RWPE2 (cell line): ENCODE measurements around the gene KAT6B.

Source experiments
- ATAC-seq: fragments of 200-7000 bp; cut with Tn5 transposase; 3 replicates; pipeline ENCODE4 v1.9.1; 2021; ENCODE audit warnings: low read depth
- DNase-seq: peaks from one replicate; pipeline ENCODE4 v3.0.0-alpha.2; 2020; ENCODE audit warnings: low spot score
- H3K27ac ChIP-seq: fragments of 450-650 bp; 2 replicates; pipeline ENCODE4 v1.5.1; 2017; ENCODE audit warnings: mild to moderate bottlenecking; ENCODE audit not compliant: poor library complexity, severe bottlenecking
- H3K27me3 ChIP-seq: fragments of 250-450 bp; sonication (Bioruptor Pico); 2 replicates; pipeline ENCODE4 v1.5.1; 2021; ENCODE audit warnings: mild to moderate bottlenecking, moderate library complexity; ENCODE audit not compliant: insufficient read depth, poor library complexity, severe bottlenecking
- H3K36me3 ChIP-seq: fragments of 250-450 bp; sonication (Bioruptor Pico); 2 replicates; pipeline ENCODE4 v1.5.1; 2020; ENCODE audit warnings: low read depth, mild to moderate bottlenecking, moderate library complexity
- H3K4me1 ChIP-seq: fragments of 250-450 bp; sonication (Bioruptor Pico); 2 replicates; pipeline ENCODE4 v1.5.1; 2021; ENCODE audit warnings: mild to moderate bottlenecking, moderate library complexity; ENCODE audit not compliant: insufficient read depth, poor library complexity, severe bottlenecking
- H3K4me3 ChIP-seq: fragments of 250-450 bp; sonication (Bioruptor Pico); 2 replicates; pipeline ENCODE4 v1.5.1; 2021; ENCODE audit warnings: mild to moderate bottlenecking, moderate library complexity; ENCODE audit not compliant: severe bottlenecking
- H3K9me3 ChIP-seq: fragments of 250-450 bp; sonication (Bioruptor Pico); 2 replicates; pipeline ENCODE4 v1.5.1; 2021; ENCODE audit warnings: mild to moderate bottlenecking, moderate library complexity; ENCODE audit not compliant: severe bottlenecking
- CTCF ChIP-seq: fragments of 450-650 bp; IDR thresholded peaks from one replicate; pipeline ENCODE4 v1.5.1; 2017; ENCODE audit warnings: mild to moderate bottlenecking, moderate library complexity; ENCODE audit not compliant: poor library complexity, severe bottlenecking

Gene KAT6B

GRCh38 chr10:75021379-75022249 lies 195.2 kb downstream of the KAT6B start:
- Histone ChIP-seq H3K4me3 (no peak overlapping the region), H3K9me3 (peaks cover 2% of the 10 kb centered on the region), H3K36me3 (peaks cover 17% of the 10 kb centered on the region; the same call in 1 of the 2 replicates), H3K27ac (no peak overlapping the region), H3K27me3 (no peaks in the 10 kb centered on the region), H3K4me1 (no peaks in the 10 kb centered on the region)
- ATAC-seq (no peak), DNase-seq (no peak)
- no peak for TF ChIP-seq CTCF

GRCh38 chr10:75023074-75023473 lies 196.7 kb downstream of the KAT6B start:
- no peak for DNase-seq

GRCh38 chr10:75024971-75025523 lies 198.6 kb downstream of the KAT6B start:
- DNase-seq (no peak), ATAC-seq (no peak)
- Histone ChIP-seq H3K27ac (no peak overlapping the region), H3K4me3 (no peak overlapping the region), H3K36me3 (peaks cover 21% of the 10 kb centered on the region), H3K9me3 (peaks cover 2% of the 10 kb centered on the region), H3K27me3 (no peaks in the 10 kb centered on the region), H3K4me1 (no peaks in the 10 kb centered on the region)
- TF ChIP-seq CTCF, result no peak

More at GRCh38 chr10:75023074-75023473, 196.7 kb downstream of the KAT6B start:
- no peak for TF ChIP-seq CTCF
- H3K9me3 ChIP-seq, result peaks cover 2% of the 10 kb centered on the region
- H3K4me3 ChIP-seq, result no peak overlapping the region
- no peaks in the 10 kb centered on the region for H3K4me1 ChIP-seq
- ATAC-seq, result no peak
- peaks cover 21% of the 10 kb centered on the region for H3K36me3 ChIP-seq
- no peak overlapping the region for H3K27ac ChIP-seq
- H3K27me3 ChIP-seq, result no peaks in the 10 kb centered on the region

GRCh38 chr10:75028049-75028448 lies 201.6 kb downstream of the KAT6B start:
- H3K4me1 ChIP-seq, result no peaks in the 10 kb centered on the region
- H3K27me3 ChIP-seq, result no peaks in the 10 kb centered on the region
- ATAC-seq (no peak), DNase-seq (no peak)
- H3K27ac ChIP-seq, result no peak overlapping the region
- no peak for TF ChIP-seq CTCF
- peaks cover 14% of the 10 kb centered on the region for H3K36me3 ChIP-seq
- H3K9me3 ChIP-seq, result peaks cover 2% of the 10 kb centered on the region
- H3K4me3 ChIP-seq, result no peak overlapping the region

GRCh38 chr10:75028748-75029147 lies 202.3 kb downstream of the KAT6B start:
- DNase-seq (no peak), ATAC-seq (no peak)
- Histone ChIP-seq H3K4me3 (no peak overlapping the region), H3K9me3 (peaks cover 2% of the 10 kb centered on the region), H3K27me3 (no peaks in the 10 kb centered on the region), H3K27ac (no peak overlapping the region), H3K36me3 (peaks cover 14% of the 10 kb centered on the region), H3K4me1 (no peaks in the 10 kb centered on the region)
- no peak for TF ChIP-seq CTCF
